H1 (cell line): Measurements from ENCODE around the gene LENG1. TPM values are rescaled to one million over a fixed set of nuclear protein-coding genes. Genes with fewer than 3 reads are reported as not detected.

Experiments
- CTCF ChIA-PET: fragments of 300-600 bp; sonication (Branson Sonifier 250); formaldehyde crosslinking; loops from one replicate; lab custom pipeline; 2021; ENCODE audit not compliant: partially characterized antibody; lab: Charles Lee
- POLR2A ChIA-PET: fragments of 300-600 bp; sonication (Branson Sonifier 250); formaldehyde crosslinking; loops from one replicate; lab custom pipeline; 2021; ENCODE audit warnings: inconsistent platforms; ENCODE audit not compliant: partially characterized antibody; lab: Charles Lee
- DNase-seq, 2 experiments: peaks; one replicate each; pipeline versions ENCODE4 v3.0.0 to v3.0.0-alpha.2; 2010 to 2022; ENCODE audit warnings: low spot score in 2 of 2, low read depth in 1 of 2, mixed read lengths in 1 of 2
- FAIRE-seq: peaks from 2 replicates; lab custom pipeline; 2011; peaks lifted over from hg19 to GRCh38; lab: Jason Lieb, UNC
- H2AFZ ChIP-seq: 2 replicates; pipeline ENCODE4 v1.8.1; 2012; ENCODE audit warnings: low read length, inconsistent platforms
- H2AK5ac ChIP-seq: 2 replicates; pipeline ENCODE4 v1.6.1; 2013; ENCODE audit warnings: low read depth, low read length
- H2BK120ac ChIP-seq: replicated peaks from 2 replicates; pipeline ENCODE3; 2013; ENCODE audit warnings: low read depth, low read length, inconsistent platforms
- H2BK12ac ChIP-seq: 2 replicates; pipeline ENCODE4 v1.6.1; 2013; ENCODE audit warnings: low read depth, low read length
- H2BK15ac ChIP-seq: 2 replicates; pipeline ENCODE4 v1.6.1; 2013; ENCODE audit warnings: low read length
- H2BK20ac ChIP-seq: 2 replicates; pipeline ENCODE4 v1.6.1; 2013; ENCODE audit warnings: low read length
- H2BK5ac ChIP-seq: 2 replicates; pipeline ENCODE4 v1.6.1; 2013; ENCODE audit warnings: low read depth, low read length
- H3K14ac ChIP-seq: 2 replicates; pipeline ENCODE4 v1.6.1; 2013; ENCODE audit warnings: inconsistent platforms; ENCODE audit not compliant: insufficient read length
- H3K18ac ChIP-seq: 2 replicates; pipeline ENCODE4 v1.6.1; 2013; ENCODE audit warnings: low read length; ENCODE audit errors: extremely low read depth
- H3K23ac ChIP-seq: 2 replicates; pipeline ENCODE4 v1.6.1; 2013; ENCODE audit warnings: inconsistent platforms; ENCODE audit not compliant: insufficient read length
- H3K23me2 ChIP-seq: 2 replicates; pipeline ENCODE4 v1.6.1; 2013; ENCODE audit warnings: low read depth, low read length
- H3K27ac ChIP-seq: 2 replicates; pipeline ENCODE4 v1.6.1; 2011; ENCODE audit warnings: low read depth, low read length, inconsistent platforms
- H3K27me3 ChIP-seq, 4 experiments: replicated peaks in 1 of 4; 1 replicate in 1 of 4; 2 replicates in 3 of 4; pipeline versions ENCODE4 v1.6.1 to v1.8.1; 2011 to 2013; ENCODE audit warnings: low read length in 3 of 4, mild to moderate bottlenecking in 3 of 4, inconsistent platforms in 2 of 4, mixed read lengths in 2 of 4, moderate library complexity in 1 of 4; ENCODE audit not compliant: control insufficient read depth in 3 of 4, insufficient read depth in 3 of 4; ENCODE audit errors: extremely low read depth in 1 of 4
- H3K36me3 ChIP-seq, 4 experiments: 2 replicates each; pipeline versions ENCODE4 v1.6.1 to v1.8.1; 2011 to 2013; ENCODE audit warnings: mild to moderate bottlenecking in 4 of 4, low read length in 3 of 4, moderate library complexity in 2 of 4, control low read depth in 1 of 4, inconsistent platforms in 1 of 4; ENCODE audit not compliant: insufficient read depth in 4 of 4, control insufficient read depth in 2 of 4
- H3K4ac ChIP-seq: replicated peaks from 2 replicates; pipeline ENCODE3; 2013; ENCODE audit warnings: low read length, low read depth, mixed read lengths, inconsistent platforms; ENCODE audit not compliant: insufficient read length
- H3K4me1 ChIP-seq, 4 experiments: replicated peaks in 1 of 4; 1 replicate in 1 of 4; 2 replicates in 3 of 4; pipeline versions ENCODE4 v1.6.1 to v1.8.1; 2011 to 2013; ENCODE audit warnings: low read length in 3 of 4, inconsistent platforms in 2 of 4, mixed read lengths in 1 of 4; ENCODE audit not compliant: insufficient read depth in 4 of 4, control insufficient read depth in 3 of 4
- H3K4me2 ChIP-seq, 2 experiments: 2 replicates each; pipeline versions ENCODE4 v1.6.1 to v1.8.1; 2011 to 2013; ENCODE audit warnings: low read depth in 2 of 2, low read length in 2 of 2, control low read depth in 1 of 2, inconsistent platforms in 1 of 2, mild to moderate bottlenecking in 1 of 2; ENCODE audit not compliant: insufficient read depth in 1 of 2
- H3K4me3 ChIP-seq, 4 experiments: fragments of 200-600, 300-600 bp in 1 of 4; sonication (generic), shearing (Covaris generic), sonication (Bioruptor Twin) in 1 of 4; 2 replicates each; pipeline versions ENCODE4 v1.5.1 to v1.8.1; 2011 to 2016; ENCODE audit warnings: low read length in 4 of 4, low read depth in 3 of 4, control low read depth in 2 of 4, inconsistent platforms in 2 of 4, mild to moderate bottlenecking in 2 of 4, mixed read lengths in 1 of 4, moderate library complexity in 1 of 4; ENCODE audit not compliant: insufficient read depth in 2 of 4; ENCODE audit errors: extremely low read depth in 1 of 4
- H3K56ac ChIP-seq: replicated peaks from 2 replicates; pipeline ENCODE3; 2013; ENCODE audit warnings: low read depth, mild to moderate bottlenecking, mixed read lengths, low read length, inconsistent platforms; ENCODE audit not compliant: insufficient read length
- H3K79me1 ChIP-seq: 2 replicates; pipeline ENCODE4 v1.6.1; 2013; ENCODE audit warnings: low read depth, low read length, control low read depth
- H3K79me2 ChIP-seq, 2 experiments: 2 replicates each; pipeline versions ENCODE4 v1.6.1 to v1.8.1; 2012 to 2013; ENCODE audit warnings: low read length in 2 of 2, mild to moderate bottlenecking in 2 of 2, inconsistent platforms in 1 of 2; ENCODE audit not compliant: insufficient read depth in 2 of 2, control insufficient read depth in 1 of 2
- H3K9ac ChIP-seq, 4 experiments: replicated peaks in 1 of 4; 1 replicate in 1 of 4; 2 replicates in 3 of 4; pipeline versions ENCODE4 v1.6.1 to v1.8.1; 2011 to 2013; ENCODE audit warnings: low read depth in 3 of 4, low read length in 3 of 4, control low read depth in 2 of 4, mild to moderate bottlenecking in 2 of 4, moderate library complexity in 2 of 4, inconsistent platforms in 1 of 4; ENCODE audit errors: extremely low read depth in 1 of 4
- H3K9me3 ChIP-seq, 2 experiments: 2 replicates each; pipeline versions ENCODE4 v1.6.1 to v1.8.1; 2012 to 2013; ENCODE audit warnings: mild to moderate bottlenecking in 2 of 2, moderate library complexity in 2 of 2, control low read depth in 1 of 2, inconsistent platforms in 1 of 2, low read depth in 1 of 2, low read length in 1 of 2, mixed read lengths in 1 of 2; ENCODE audit not compliant: insufficient read depth in 2 of 2
- H4K20me1 ChIP-seq, 2 experiments: replicated peaks in 1 of 2; 2 replicates each; pipeline versions ENCODE3 to v1.8.1; 2011 to 2013; ENCODE audit warnings: inconsistent platforms in 2 of 2, low read length in 2 of 2, mild to moderate bottlenecking in 1 of 2; ENCODE audit not compliant: insufficient read depth in 2 of 2, control insufficient read depth in 1 of 2
- H4K5ac ChIP-seq: 2 replicates; pipeline ENCODE4 v1.6.1; 2013; ENCODE audit warnings: low read length, low read depth, mixed read lengths, inconsistent platforms; ENCODE audit not compliant: insufficient read length
- H4K8ac ChIP-seq: 2 replicates; pipeline ENCODE4 v1.8.0; 2013; ENCODE audit warnings: mild to moderate bottlenecking, moderate library complexity, low read length, inconsistent platforms; ENCODE audit not compliant: insufficient read depth; ENCODE audit errors: extremely low read depth
- H4K91ac ChIP-seq: replicated peaks from 2 replicates; pipeline ENCODE3; 2013; ENCODE audit warnings: low read length, mixed read lengths, inconsistent platforms; ENCODE audit not compliant: insufficient read length
- ASH2L ChIP-seq: fragments of 200-600, 300-600 bp; sonication (generic); IDR thresholded peaks from one replicate; pipeline ENCODE4 v1.7.1; 2017; ENCODE audit warnings: low read length
- CHD1 ChIP-seq: IDR thresholded peaks from 2 replicates; pipeline ENCODE4 v1.6.1; 2012; ENCODE audit warnings: low read depth, low read length, improper control_type of control experiment
- KDM1A ChIP-seq: fragments of 200-600, 300-600 bp; sonication (generic); IDR thresholded peaks from 2 replicates; pipeline ENCODE4 v1.7.1; 2016; ENCODE audit warnings: mild to moderate bottlenecking, low read length, borderline replicate concordance
- KDM4A ChIP-seq: IDR thresholded peaks from one replicate; pipeline ENCODE4 v1.7.1; 2012; ENCODE audit warnings: low read depth, mild to moderate bottlenecking, moderate library complexity, low read length, inconsistent platforms; ENCODE audit not compliant: severe bottlenecking
- NANOG ChIP-seq: IDR thresholded peaks from 2 replicates; pipeline ENCODE4 v1.6.1; 2011; ENCODE audit warnings: low read length, low read depth, mild to moderate bottlenecking, inconsistent platforms; ENCODE audit not compliant: insufficient read depth, poor library complexity, severe bottlenecking
- POU5F1 ChIP-seq: IDR thresholded peaks from 2 replicates; pipeline ENCODE4 v1.6.1; 2011; ENCODE audit warnings: low read depth, mild to moderate bottlenecking, low read length, moderate library complexity
- SIN3A ChIP-seq, 2 experiments: IDR thresholded peaks in 1 of 2; conservative IDR thresholded peaks in 1 of 2; 2 replicates each; pipeline ENCODE4 v1.6.1; 2011 to 2012; ENCODE audit warnings: low read length in 2 of 2, improper control_type of control experiment in 1 of 2, low read depth in 1 of 2, mild to moderate bottlenecking in 1 of 2
- SIRT6 ChIP-seq: IDR thresholded peaks from one replicate; pipeline ENCODE4 v1.7.1; 2012; ENCODE audit warnings: low read length, inconsistent platforms
- SP2 ChIP-seq: IDR thresholded peaks from 2 replicates; pipeline ENCODE4 v1.6.1; 2012; ENCODE audit warnings: mild to moderate bottlenecking, low read length, inconsistent platforms
- SP4 ChIP-seq: IDR thresholded peaks from 2 replicates; pipeline ENCODE4 v1.6.1; 2012; ENCODE audit warnings: low read length, inconsistent platforms
- SUZ12 ChIP-seq: fragments of 200-600 bp; sonication (generic); IDR thresholded peaks from 2 replicates; pipeline ENCODE4 v1.6.1; 2012; ENCODE audit warnings: mild to moderate bottlenecking, inconsistent platforms, low read length, moderate library complexity, mixed read lengths
- TAF1 ChIP-seq: IDR thresholded peaks from 2 replicates; pipeline ENCODE4 v1.6.1; 2011; ENCODE audit warnings: mild to moderate bottlenecking, low read depth, low read length
- TCF12 ChIP-seq: IDR thresholded peaks from 2 replicates; pipeline ENCODE4 v1.6.1; 2011; ENCODE audit warnings: low read depth, mild to moderate bottlenecking, low read length
- USF2 ChIP-seq: IDR thresholded peaks from 2 replicates; pipeline ENCODE4 v1.6.1; 2011; ENCODE audit warnings: low read length, improper control_type of control experiment
- WGBS, 2 experiments: shearing (Covaris generic) in 1 of 2; methylation state at CpG; one replicate each; pipeline versions ENCODE4 v1.1.6 to v1.1.7; 2013 to 2015; ENCODE audit warnings: low lambda C conversion rate in 2 of 2, mixed read lengths in 2 of 2, inconsistent platforms in 1 of 2, low coverage in 1 of 2, missing lambda C conversion rate in 1 of 2; ENCODE audit not compliant: insufficient replicate concordance in 2 of 2, insufficient coverage in 1 of 2, insufficient read length in 1 of 2; ENCODE audit errors: extremely low coverage in 1 of 2, missing lambda C conversion rate in 1 of 2; 5-methylcytosine and 5-hydroxymethylcytosine counted together
- polyA plus RNA-seq, 7 experiments: library from polyadenylated mRNA; depleted of rRNA in 3 of 7; stranded (reverse) in 5 of 7; unstranded in 2 of 7; fragments of >200 nt in 5 of 7; fragments of 200-250 nt in 2 of 7; gene quantifications; 1 replicate in 5 of 7; 2 replicates in 1 of 7; 4 replicates in 1 of 7; pipeline versions ENCODE4 v1.2.1 to v1.2.3, GENCODE V29; 2011 to 2013; ENCODE audit warnings: missing spikeins in 2 of 7, mixed read lengths in 2 of 7
- total RNA-seq: library from RNA; stranded (reverse); fragmentation: NEBNext Ultra II Directional; extraction: Animal tissue kit (Norgen Biotek cat#: 25700); gene quantifications from 2 replicates; pipeline ENCODE4 v1.2.1, GENCODE V29; 2021

LENG1 gene
- total and polyA plus RNA-seq, 2 of the 8 experiments (the other 6 are each of a cell fraction or from before 2014, with no cell fraction given), result 1.2 to 4.4 TPM

GRCh38 chr19:54156490-54156889 lies 3.0 kb downstream of the LENG1 start:
- H3K4me1 ChIP-seq, result peaks cover 0 to 15% (median 7%) of the 10 kb centered on the region in 4 experiments; a peak in 6 of 7 replicates
- DNase-seq (no peak), FAIRE-seq (no peak)
- H3K4me2 ChIP-seq, result no peak overlapping the region
- H4K8ac ChIP-seq, result no peak overlapping the region; the same call in 1 of the 2 replicates
- no peak overlapping the region for H2BK15ac ChIP-seq
- H3K4ac ChIP-seq, result no peak overlapping the region
- peaks cover 13% of the 10 kb centered on the region for H3K23me2 ChIP-seq
- ChIA-PET POLR2A (interaction anchor here (0.6 to 14.8 kb wide), 11 partner anchors 7 to 264 kb away, joined by 3 to 348 read pairs (median 6); partner anchors contain the start of genes CNOT3 and TMC4), CTCF (interaction anchor here (1.0 to 1.9 kb wide), 7 partner anchors 8 to 42 kb away, joined by 3 to 10 read pairs (median 4); partner anchors contain the start of gene CNOT3)
- H2BK12ac ChIP-seq, result no peak overlapping the region
- peaks cover 7% of the 10 kb centered on the region for H3K79me1 ChIP-seq
- no peaks in the 10 kb centered on the region for H3K79me2 ChIP-seq
- H3K4me3 ChIP-seq, result no peak overlapping the region
- no peak overlapping the region for H2BK20ac ChIP-seq
- no peak overlapping the region for H3K27ac ChIP-seq
- H4K5ac ChIP-seq, result no peak overlapping the region
- H3K36me3 ChIP-seq, result peaks cover 25 to 49% (median 44%) of the 10 kb centered on the region in 4 experiments
- H3K23ac ChIP-seq, result no peak overlapping the region
- H2AK5ac ChIP-seq, result no peak overlapping the region
- H2BK5ac ChIP-seq, result no peak overlapping the region
- no peak overlapping the region; a peak in 1 of 7 replicates for H3K9ac ChIP-seq
- H2AFZ ChIP-seq, result no peak overlapping the region
- H3K56ac ChIP-seq, result no peak overlapping the region
- 98% methylated on average over 10 of the region's 11 CpGs; no CpG with 5 or more reads in 1 of the 2 experiments for WGBS, 2 experiments
- no peaks in the 10 kb centered on the region for H3K27me3 ChIP-seq
- no peaks in the 10 kb centered on the region for H3K9me3 ChIP-seq
- no peak overlapping the region for H3K14ac ChIP-seq
- H2BK120ac ChIP-seq, result no peak overlapping the region
- no peak overlapping the region for H4K91ac ChIP-seq
- H4K20me1 ChIP-seq, result peaks cover 9 to 16% of the 10 kb centered on the region in 2 experiments
- H3K18ac ChIP-seq, result no peak overlapping the region
- TF ChIP-seq NANOG (no peak), SUZ12 (no peak), SP4 (no peak), CHD1 (no peak), ASH2L (no peak), SP2 (no peak), SIRT6 (no peak), TCF12 (no peak), USF2 (no peak), TAF1 (no peak), KDM1A (no peak), SIN3A (conservative IDR thresholded peaks at IDR 0.05 in 1 of 2, IDR thresholded peaks at IDR 0.05 in 1 of 2; ENCODE audit: low read depth in 1 of 2, low read length in 2 of 2) (no peak), KDM4A (no peak), POU5F1 (no peak)
